Tibial nerve (tissue), 4 donors: ENCODE results near the gene PCDHA11. TPM values are rescaled to one million over a fixed set of nuclear protein-coding genes. Genes with fewer than 3 reads are reported as not detected.
"Not testable (repeated sequence)": the region's sequence is repeated elsewhere in the genome, so short reads cannot be mapped to it uniquely, and the experiment has no call there.

Source experiments
- DNase-seq, 2 donors: peaks; one replicate each; pipeline ENCODE4 v3.0.0-alpha.2; 2019; ENCODE audit warnings: low spot score in 2 of 2
- H3K27ac ChIP-seq, 4 donors: fragments of 200-600 bp; sonication (generic) in 3 of 4; one replicate each; pipeline ENCODE4 v1.5.1; 2017 to 2019; ENCODE audit warnings: mild to moderate bottlenecking in 1 of 4
- H3K27me3 ChIP-seq, 2 donors: fragments of 200-600 bp; sonication (generic) in 1 of 2; one replicate each; pipeline versions ENCODE4 v1.5.1 to v1.6.0; 2017 to 2019
- H3K36me3 ChIP-seq, 3 donors: fragments of 200-600 bp; sonication (generic); one replicate each; pipeline ENCODE4 v1.5.1; 2018 to 2019
- H3K4me1 ChIP-seq, 4 donors: fragments of 200-600 bp; sonication (generic) in 3 of 4; one replicate each; pipeline ENCODE4 v1.5.1; 2017 to 2019
- H3K4me3 ChIP-seq, 4 donors: fragments of 200-600 bp; sonication (generic) in 3 of 4; one replicate each; pipeline ENCODE4 v1.5.1; 2017 to 2019; ENCODE audit warnings: mild to moderate bottlenecking in 1 of 4, moderate library complexity in 1 of 4
- H3K9me3 ChIP-seq, 4 donors: fragments of 200-600 bp; sonication (generic) in 3 of 4; one replicate each; pipeline ENCODE4 v1.5.1; 2017 to 2019
- CTCF ChIP-seq, 5 experiments: fragments of 200-600 bp in 3 of 5; fragments of 450-650 bp in 2 of 5; sonication (generic) in 3 of 5; IDR thresholded peaks; one replicate each; pipeline ENCODE4 v1.5.1; 2016 to 2019; ENCODE audit warnings: antibody characterized with exemption in 5 of 5, mild to moderate bottlenecking in 3 of 5, moderate library complexity in 2 of 5
- EP300 ChIP-seq, 2 donors: sonication (generic); formaldehyde crosslinking; IDR thresholded peaks; one replicate each; pipeline ENCODE4 v1.6.1; 2017; ENCODE audit warnings: antibody characterized with exemption in 2 of 2, mild to moderate bottlenecking in 1 of 2
- POLR2A ChIP-seq, 2 donors: fragments of 450-650 bp; IDR thresholded peaks; one replicate each; pipeline ENCODE4 v1.6.1; 2017; ENCODE audit warnings: antibody characterized with exemption in 2 of 2, mild to moderate bottlenecking in 2 of 2, moderate library complexity in 2 of 2
- WGBS, 2 donors: methylation state at CpG; one replicate each; pipeline ENCODE4 v1.1.5; 2018; 5-methylcytosine and 5-hydroxymethylcytosine counted together
- total RNA-seq, 4 donors: library from RNA; depleted of rRNA; stranded (reverse); fragments of >200 nt; gene quantifications; one replicate each; pipeline ENCODE4 v1.1.0, GENCODE V29; 2016

Gene PCDHA11
- total RNA-seq: 1 to 10 TPM in 1 of 4 donors, under 1 TPM in 3; 0.60 to 1.3 (median 0.91) TPM

GRCh38 chr5:140868721-140869554 is at the start of gene PCDHA11:
TSS of gene PCDHA11 (plus strand) at chr5:140868957. CDS start at chr5:140869104, 147 bp downstream.
- Histone ChIP-seq H3K4me3 (peak within 1 kb of the TSS in 1 of 4 donors; percentile 37), H3K27ac (no peak within 1 kb of the TSS), H3K9me3 (peaks cover 0 to 50% (median under 1%) of the 10 kb centered on the region in 4 donors), H3K4me1 (no peaks in the 10 kb centered on the region), H3K27me3 (no peaks in the 10 kb centered on the region), H3K36me3 (no peaks in the 10 kb centered on the region)
- TF ChIP-seq CTCF (IDR thresholded peaks at IDR 0.05): peak in 3 of 5 experiments; percentile 12 to 27 (median 21)
- no peak for TF ChIP-seq POLR2A (IDR thresholded peaks at IDR 0.05)
- 15 to 27% methylated on average over 40 to 41 of the region's 41 CpGs for WGBS, 2 donors
- DNase-seq: no peak

GRCh38 chr5:140821375-140822280 is 47.1 kb upstream of the PCDHA11 start, which contains the start of gene PCDHA5:
TSS of gene PCDHA5 (plus strand) at chr5:140821613.
- peak in 1 of 2 donors; percentile 19 for DNase-seq
- Histone ChIP-seq H3K4me1 (no peaks in the 10 kb centered on the region), H3K9me3 (peaks cover 0 to 42% (median 4%) of the 10 kb centered on the region in 4 donors), H3K27ac (no peak within 1 kb of the TSS), H3K36me3 (no peaks in the 10 kb centered on the region), H3K27me3 (no peaks in the 10 kb centered on the region), H3K4me3 (peak within 1 kb of the TSS in 1 of 4 donors; percentile 33)
- 28 to 34% methylated on average over 39 of the region's 39 CpGs for WGBS, 2 donors
- TF ChIP-seq POLR2A (IDR thresholded peaks at IDR 0.05): no peak
- TF ChIP-seq EP300 (IDR thresholded peaks at IDR 0.05): no peak
- peak in 2 of 5 experiments; percentile 15 to 26 for TF ChIP-seq CTCF (IDR thresholded peaks at IDR 0.05)

GRCh38 chr5:140822281-140822629 is 46.5 kb upstream of the PCDHA11 start:
- Histone ChIP-seq H3K27me3 (no peaks in the 10 kb centered on the region), H3K36me3 (no peaks in the 10 kb centered on the region), H3K9me3 (peaks cover 0 to 42% (median 4%) of the 10 kb centered on the region in 4 donors), H3K4me3 (no peak overlapping the region), H3K4me1 (no peaks in the 10 kb centered on the region), H3K27ac (no peak overlapping the region)
- 26 to 28% methylated on average over 6 of the region's 6 CpGs for whole genome bisulfite sequencing, 2 donors
- no peak for DNase-seq
- TF ChIP-seq EP300 (IDR thresholded peaks at IDR 0.05) (no peak), CTCF (IDR thresholded peaks at IDR 0.05) (no peak), POLR2A (IDR thresholded peaks at IDR 0.05) (no peak)

- WGBS, 2 donors: 58 to 70% methylated on average over 22 to 43 of the region's 48 CpGs
- H3K36me3 ChIP-seq, H3K27me3 ChIP-seq: not testable (repeated sequence)
Observed at GRCh38 chr5:140822969-140823368, 45.8 kb upstream of the PCDHA11 start.

GRCh38 chr5:140823475-140823874 is 45.3 kb upstream of the PCDHA11 start:
- Histone ChIP-seq H3K27me3 (no peaks in the 10 kb centered on the region), H3K27ac (no peak overlapping the region), H3K4me1 (no peaks in the 10 kb centered on the region), H3K36me3 (no peaks in the 10 kb centered on the region), H3K9me3 (peaks cover 0 to 52% (median 6%) of the 10 kb centered on the region in 4 donors), H3K4me3 (no peak overlapping the region)
- TF ChIP-seq POLR2A (IDR thresholded peaks at IDR 0.05) (no peak), EP300 (IDR thresholded peaks at IDR 0.05) (no peak), CTCF (IDR thresholded peaks at IDR 0.05) (no peak)
- DNase-seq: no peak
- WGBS, 2 donors: 61 to 64% methylated on average over 12 to 33 of the region's 38 CpGs

More at GRCh38 chr5:140822969-140823368, 45.8 kb upstream of the PCDHA11 start:
- not testable (repeated sequence) for H3K27ac ChIP-seq, H3K4me3 ChIP-seq, DNase-seq, H3K4me1 ChIP-seq
- peaks cover 0 to 47% (median 5%) of the 10 kb centered on the region in 4 donors for H3K9me3 ChIP-seq
